Measurements from ENCODE around the gene GNG14.
"Not testable (repeated sequence)": the region's sequence is repeated elsewhere in the genome, so short reads cannot be mapped to it uniquely, and the experiment has no call there.

GNG14 gene

GRCh38 chr19:12705654-12706331, 18.0 kb downstream of the GNG14 start:
- DNase-seq (ENCODE audit: low spot score) = no peak
- peak overlapping the region; percentile 26 for H3K27ac ChIP-seq
- CTCF ChIA-PET = interaction anchor here (0.6 to 1.5 kb wide), 2 partner anchors 90 to 935 kb away, joined by 3 to 5 read pairs; no protein-coding TSS in a partner anchor
- no peak for TF ChIP-seq CTCF (conservative IDR thresholded peaks at IDR 0.05; ENCODE audit: low read depth)
- POLR2A ChIA-PET (ENCODE audit: low non-redundant PET) = no interaction called here

- CTCF ChIA-PET = interaction anchor here (0.6 kb wide), 1 partner anchor 935 kb away, joined by 3 read pairs; no protein-coding TSS in a partner anchor
- no peak for TF ChIP-seq CTCF (conservative IDR thresholded peaks at IDR 0.05; ENCODE audit: low read depth)
- POLR2A ChIA-PET (ENCODE audit: low non-redundant PET) = no interaction called here
- peak overlapping the region; percentile 26 for H3K27ac ChIP-seq
- no peak for DNase-seq (ENCODE audit: low spot score)
These were observed 18.5 kb downstream of the GNG14 start for GRCh38 chr19:12706332-12706718.

- no peak for TF ChIP-seq CTCF (conservative IDR thresholded peaks at IDR 0.05; ENCODE audit: low read depth)
- no peak overlapping the region for H3K27ac ChIP-seq
- POLR2A ChIA-PET (ENCODE audit: low non-redundant PET) = interaction anchor here (0.6 kb wide), 1 partner anchor 164 kb away, joined by 7 read pairs; no protein-coding TSS in a partner anchor
- CTCF ChIA-PET = no interaction called here
- DNase-seq (ENCODE audit: low spot score) = no peak
These were observed 20.8 kb downstream of the GNG14 start for GRCh38 chr19:12708641-12709040.

- ChIA-PET CTCF (interaction anchor here (0.7 to 1.0 kb wide), 2 partner anchors 14 to 137 kb away, joined by 3 read pairs; no protein-coding TSS in a partner anchor), POLR2A (ENCODE audit: low non-redundant PET) (no interaction called here)
- H3K27ac ChIP-seq = peak overlapping the region; percentile 7; the same call in 1 of the 2 replicates
- TF ChIP-seq CTCF (conservative IDR thresholded peaks at IDR 0.05; ENCODE audit: low read depth) = no peak
- no peak for DNase-seq (ENCODE audit: low spot score)
These were observed 23.4 kb downstream of the GNG14 start for GRCh38 chr19:12711187-12711586.

GRCh38 chr19:12712077-12712476, 24.3 kb downstream of the GNG14 start:
- CTCF ChIA-PET; POLR2A ChIA-PET (ENCODE audit: low non-redundant PET); DNase-seq (ENCODE audit: low spot score): not testable (repeated sequence)
- peak; percentile 66 for TF ChIP-seq CTCF (conservative IDR thresholded peaks at IDR 0.05; ENCODE audit: low read depth)
- peak overlapping the region; percentile 39 for H3K27ac ChIP-seq

- ChIA-PET CTCF (interaction anchor here (0.7 kb wide), 1 partner anchor 601 kb away, joined by 7 read pairs; no protein-coding TSS in a partner anchor), POLR2A (ENCODE audit: low non-redundant PET) (interaction anchor here (0.6 kb wide), 1 partner anchor 13 kb away, joined by 3 read pairs; no protein-coding TSS in a partner anchor)
- peak overlapping the region; percentile 39 for H3K27ac ChIP-seq
- not testable (repeated sequence) for DNase-seq (ENCODE audit: low spot score)
These were observed 25.5 kb downstream of the GNG14 start for GRCh38 chr19:12713304-12713703.

- no peak for TF ChIP-seq CTCF (conservative IDR thresholded peaks at IDR 0.05; ENCODE audit: low read depth)
- CTCF ChIA-PET = interaction anchor here (0.6 kb wide), 1 partner anchor 42 kb away, joined by 4 read pairs; no protein-coding TSS in a partner anchor
- peak overlapping the region; percentile 91; the same call in 1 of the 2 replicates for H3K27ac ChIP-seq
- DNase-seq (ENCODE audit: low spot score) = no peak
- POLR2A ChIA-PET (ENCODE audit: low non-redundant PET) = no interaction called here
These were observed 27.3 kb downstream of the GNG14 start for GRCh38 chr19:12715102-12715501.

Data from RWPE1 (cell line).